Measurements from ENCODE around the gene GGT6. TPM values are rescaled to one million over a fixed set of nuclear protein-coding genes. Genes with fewer than 3 reads are reported as not detected.
A peak's percentile ranks its signal among the peaks of the same experiment; 100 is the strongest.

The GGT6 gene
- total RNA-seq, 2 experiments from 2014 or later, result not detected

DNA sequence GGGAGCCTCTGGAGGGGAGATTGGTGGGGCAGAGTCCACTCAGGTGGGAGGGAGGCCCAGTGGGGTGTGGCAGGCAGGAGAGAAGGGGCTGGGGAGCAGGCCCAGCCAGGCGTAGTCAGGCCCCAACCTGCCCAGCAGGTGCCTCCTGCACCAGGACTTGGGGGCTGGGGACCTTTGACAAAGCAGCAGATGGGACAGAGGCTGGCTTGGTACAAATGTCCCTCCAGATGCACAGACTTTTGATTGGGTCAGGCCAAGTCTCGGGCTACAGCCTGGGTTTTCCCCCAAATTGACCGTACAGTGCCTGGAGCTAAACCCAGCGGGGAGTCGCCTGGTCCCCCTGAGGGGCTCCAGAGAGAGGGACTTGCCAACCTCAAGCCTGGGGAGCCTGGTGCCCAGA, 411 bp downstream of the GGT6 start:
- no peak overlapping the region for H3K27ac Mint-ChIP-seq
- peaks cover 41% of the 10 kb centered on the region for H3K4me1 Mint-ChIP-seq
- H3K27me3 Mint-ChIP-seq, result no peaks in the 10 kb centered on the region
- no peaks in the 10 kb centered on the region for H3K9me3 Mint-ChIP-seq (ENCODE audit: low read depth)
- DNase-seq (no peak), ATAC-seq (no peak)
- H3K36me3 Mint-ChIP-seq, result no peaks in the 10 kb centered on the region
- CTCF ChIA-PET, result interaction anchor here (1.2 kb wide), 1 partner anchor 139 kb away, joined by 3 read pairs; no protein-coding TSS in a partner anchor
- no peak overlapping the region for H3K4me3 Mint-ChIP-seq

DNA sequence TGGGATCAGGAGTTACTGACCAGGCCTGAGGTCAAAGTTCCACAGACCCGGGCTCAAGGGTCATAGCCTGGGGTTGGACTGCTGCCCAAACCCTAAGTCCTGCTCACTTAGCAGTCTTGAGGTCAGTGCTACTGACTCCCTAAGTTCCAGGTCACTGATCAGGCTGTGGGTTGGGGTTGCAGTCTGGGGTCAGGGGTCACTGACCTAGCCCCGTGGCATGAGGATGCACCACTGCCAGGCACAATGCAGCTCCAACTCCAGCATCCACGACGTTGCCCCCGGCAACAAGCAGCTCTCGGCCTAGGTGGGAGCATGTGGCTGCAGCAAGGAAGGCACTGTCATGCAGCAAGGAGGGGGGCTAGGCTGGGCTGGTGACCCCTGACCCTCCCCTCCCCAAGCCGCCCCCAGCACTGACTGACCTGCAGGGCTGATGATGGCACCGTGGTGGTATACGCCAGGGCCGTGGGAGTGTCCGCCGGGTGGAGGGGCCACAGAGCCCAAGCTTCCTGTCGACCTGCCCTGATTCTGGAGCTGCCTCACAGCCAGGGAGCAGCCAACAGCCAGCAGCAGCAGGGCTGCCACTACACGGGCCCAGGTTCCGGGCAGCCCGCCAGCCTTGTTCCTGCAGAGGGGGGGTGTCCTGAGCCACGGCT, 1.1 kb downstream of the GGT6 start:
- H3K27me3 Mint-ChIP-seq, result no peaks in the 10 kb centered on the region

DNA sequence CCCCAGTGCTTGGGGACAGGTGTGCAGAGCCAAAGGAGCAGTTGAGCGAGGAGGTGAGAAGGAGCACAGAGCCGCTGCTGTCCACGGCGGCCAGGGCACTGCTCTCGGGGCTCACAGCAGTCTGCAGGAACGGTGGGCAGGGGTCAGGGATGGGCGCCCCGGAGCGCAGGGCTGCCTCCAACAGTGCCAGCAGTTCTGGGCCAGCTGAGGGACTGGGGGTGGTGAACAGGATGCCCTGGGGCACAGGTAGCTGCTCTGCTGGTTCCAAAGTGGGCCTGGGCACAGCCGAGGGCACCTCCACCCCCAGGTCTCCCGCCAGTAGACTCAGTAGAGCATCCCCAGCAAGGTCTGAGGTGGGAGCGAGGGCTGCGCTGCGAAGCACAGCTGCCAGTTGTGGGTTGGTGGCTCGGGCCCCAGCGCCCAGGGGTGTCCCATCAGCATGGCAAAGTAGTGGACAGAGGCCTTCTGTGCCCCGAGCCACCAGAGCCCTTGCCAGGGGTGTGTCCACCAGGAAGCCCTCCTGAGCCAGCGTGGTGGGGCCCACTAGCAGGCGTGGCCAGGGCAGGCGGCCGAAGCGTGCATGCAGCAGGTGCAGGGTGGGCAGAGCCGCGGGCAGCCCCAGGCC, 1.9 kb downstream of the GGT6 start:
- Mint-ChIP-seq H3K36me3 (peaks cover 2% of the 10 kb centered on the region), H3K9me3 (ENCODE audit: low read depth) (no peaks in the 10 kb centered on the region), H3K4me3 (no peak overlapping the region), H3K27me3 (no peaks in the 10 kb centered on the region), H3K4me1 (peaks cover 48% of the 10 kb centered on the region), H3K27ac (no peak overlapping the region)
- ATAC-seq, result no peak
- no peak for DNase-seq
- CTCF ChIA-PET, result interaction anchor here (1.3 to 4.7 kb wide), 2 partner anchors 8 to 345 kb away, joined by 3 to 39 read pairs; partner anchors contain the start of gene CHRNE

More for the DNA sequence above, 1.1 kb downstream of the GGT6 start:
- Mint-ChIP-seq H3K27ac (no peak overlapping the region), H3K4me1 (peaks cover 45% of the 10 kb centered on the region), H3K36me3 (no peaks in the 10 kb centered on the region), H3K4me3 (no peak overlapping the region), H3K9me3 (ENCODE audit: low read depth) (no peaks in the 10 kb centered on the region)
- no peak for DNase-seq
- ATAC-seq, result no peak
- CTCF ChIA-PET, result interaction anchor here (1.2 kb wide), 1 partner anchor 138 kb away, joined by 3 read pairs; no protein-coding TSS in a partner anchor

DNA sequence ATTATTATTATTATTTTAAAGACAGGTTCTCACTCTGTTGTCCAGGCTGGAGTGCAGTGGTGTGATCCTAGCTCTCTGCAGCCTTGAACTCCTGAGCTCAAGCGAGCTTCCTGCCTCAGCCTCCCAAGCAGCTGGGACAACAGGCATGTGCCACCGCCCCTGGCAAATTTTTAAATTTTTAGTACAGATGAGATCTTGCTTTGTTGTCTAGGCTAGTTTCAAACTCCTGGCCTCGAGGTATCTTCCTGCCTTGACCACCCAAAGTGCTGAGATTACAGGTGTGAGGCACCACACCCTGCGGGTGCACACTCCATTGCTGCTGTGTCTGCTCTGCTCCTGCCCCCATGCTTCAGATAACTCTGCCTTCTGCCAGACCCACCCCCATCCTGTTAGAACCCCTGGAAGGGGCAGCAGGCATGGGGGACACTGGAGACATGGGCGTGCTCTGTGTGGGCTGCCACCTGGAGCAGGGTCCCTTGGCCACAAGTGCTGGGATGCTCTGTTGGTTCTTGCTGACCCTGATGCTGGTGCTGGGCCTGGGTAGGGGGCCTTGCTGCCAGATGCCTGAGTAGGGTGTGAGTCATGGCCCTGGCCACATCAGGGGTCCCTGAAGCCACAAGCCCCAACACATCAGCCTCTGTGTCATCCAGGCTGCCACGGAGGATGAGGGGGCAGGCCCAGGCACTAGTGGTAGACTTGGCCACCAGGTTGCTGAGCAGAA, 2.6 kb downstream of the GGT6 start:
- no peak for DNase-seq
- CTCF ChIA-PET, result interaction anchor here (0.9 to 4.7 kb wide), 3 partner anchors 8 to 345 kb away, joined by 3 to 39 read pairs (median 3); partner anchors contain the start of gene CHRNE
- no peaks in the 10 kb centered on the region for H3K27me3 Mint-ChIP-seq

DNA sequence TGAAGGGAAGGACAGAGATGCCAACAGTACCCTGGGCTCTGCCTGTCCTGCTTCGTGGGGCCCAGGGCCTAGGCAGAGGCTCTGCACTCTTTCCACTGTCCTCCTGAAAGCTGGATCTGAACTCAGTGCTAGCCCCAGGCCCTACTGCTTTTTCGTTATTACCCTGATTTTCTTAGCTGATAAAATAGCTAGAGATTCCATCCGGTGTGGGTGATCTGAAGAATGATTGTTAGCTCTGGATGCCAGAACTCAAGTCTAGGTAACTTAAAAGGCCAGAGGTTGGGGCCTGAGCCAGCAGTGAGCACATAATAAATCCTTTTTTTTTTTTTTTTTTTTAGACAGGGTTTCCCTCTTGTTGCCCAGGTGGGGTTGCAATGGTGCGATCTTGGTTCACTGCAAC, 3.4 kb downstream of the GGT6 start:
- CTCF ChIA-PET, result interaction anchor here (0.9 to 4.7 kb wide), 3 partner anchors 9 to 346 kb away, joined by 3 to 39 read pairs (median 3); partner anchors contain the start of gene CHRNE
- DNase-seq (no peak), ATAC-seq (no peak)
- Mint-ChIP-seq H3K9me3 (ENCODE audit: low read depth) (no peaks in the 10 kb centered on the region), H3K27me3 (no peaks in the 10 kb centered on the region), H3K27ac (no peak overlapping the region), H3K36me3 (peaks cover 2% of the 10 kb centered on the region), H3K4me3 (no peak overlapping the region), H3K4me1 (peaks cover 36% of the 10 kb centered on the region)

More for the DNA sequence above, 2.6 kb downstream of the GGT6 start:
- peaks cover 43% of the 10 kb centered on the region for H3K4me1 Mint-ChIP-seq
- H3K9me3 Mint-ChIP-seq (ENCODE audit: low read depth), result no peaks in the 10 kb centered on the region
- H3K27ac Mint-ChIP-seq, result no peak overlapping the region
- H3K36me3 Mint-ChIP-seq, result peaks cover 2% of the 10 kb centered on the region
- H3K4me3 Mint-ChIP-seq, result no peak overlapping the region
- ATAC-seq, result no peak

DNA sequence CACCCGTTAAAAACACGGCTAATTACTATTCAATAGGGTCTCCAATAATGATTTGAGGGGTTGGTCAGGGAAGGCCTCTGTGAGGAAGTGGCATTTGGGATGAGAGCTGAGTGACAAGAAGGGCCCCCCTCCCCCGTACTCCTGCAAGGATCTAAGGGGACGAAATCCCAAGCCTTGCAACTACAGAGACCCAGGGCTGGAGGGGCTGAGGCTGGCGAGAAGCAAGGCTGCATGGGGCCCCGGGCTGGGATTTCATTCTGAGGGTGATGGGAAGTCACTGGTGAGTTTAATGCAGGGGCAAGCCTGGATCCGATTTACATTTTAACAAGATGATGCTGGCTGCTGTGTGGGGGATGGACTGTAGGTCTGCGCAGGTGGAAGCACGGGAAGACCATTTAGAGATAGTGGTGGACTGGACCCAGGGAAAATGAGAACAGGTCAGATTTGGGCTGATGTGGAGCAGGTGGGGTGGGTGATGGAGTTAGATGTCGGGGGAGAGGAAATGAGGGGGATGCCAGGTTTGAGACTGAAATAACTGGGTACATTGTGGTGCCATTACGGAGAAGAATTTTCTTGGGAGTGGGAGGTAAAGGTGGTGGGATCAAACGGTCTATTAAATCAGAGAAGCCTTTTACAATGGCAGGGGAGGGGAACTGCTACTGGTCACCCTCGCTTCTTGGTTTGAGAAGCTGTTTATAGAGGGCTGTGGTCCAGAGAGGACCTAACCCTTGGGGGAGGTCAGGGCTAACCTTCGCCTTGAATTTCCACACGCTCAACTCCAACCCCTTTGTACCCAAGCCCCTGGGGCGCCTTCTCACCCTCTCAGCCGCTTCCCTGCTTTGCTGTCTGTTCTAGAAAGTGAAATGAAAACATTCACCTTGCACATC, 4.3 kb downstream of the GGT6 start:
- Mint-ChIP-seq H3K27ac (peak overlapping the region; percentile 94), H3K36me3 (peaks cover 4% of the 10 kb centered on the region), H3K4me3 (peak overlapping the region; percentile 87), H3K4me1 (peaks cover 28% of the 10 kb centered on the region), H3K27me3 (no peaks in the 10 kb centered on the region), H3K9me3 (ENCODE audit: low read depth) (no peaks in the 10 kb centered on the region)
- CTCF ChIA-PET, result interaction anchor here (1.1 to 4.7 kb wide), 2 partner anchors 10 to 122 kb away, joined by 3 to 39 read pairs; no protein-coding TSS in a partner anchor
- ATAC-seq (no peak), DNase-seq (no peak)

DNA sequence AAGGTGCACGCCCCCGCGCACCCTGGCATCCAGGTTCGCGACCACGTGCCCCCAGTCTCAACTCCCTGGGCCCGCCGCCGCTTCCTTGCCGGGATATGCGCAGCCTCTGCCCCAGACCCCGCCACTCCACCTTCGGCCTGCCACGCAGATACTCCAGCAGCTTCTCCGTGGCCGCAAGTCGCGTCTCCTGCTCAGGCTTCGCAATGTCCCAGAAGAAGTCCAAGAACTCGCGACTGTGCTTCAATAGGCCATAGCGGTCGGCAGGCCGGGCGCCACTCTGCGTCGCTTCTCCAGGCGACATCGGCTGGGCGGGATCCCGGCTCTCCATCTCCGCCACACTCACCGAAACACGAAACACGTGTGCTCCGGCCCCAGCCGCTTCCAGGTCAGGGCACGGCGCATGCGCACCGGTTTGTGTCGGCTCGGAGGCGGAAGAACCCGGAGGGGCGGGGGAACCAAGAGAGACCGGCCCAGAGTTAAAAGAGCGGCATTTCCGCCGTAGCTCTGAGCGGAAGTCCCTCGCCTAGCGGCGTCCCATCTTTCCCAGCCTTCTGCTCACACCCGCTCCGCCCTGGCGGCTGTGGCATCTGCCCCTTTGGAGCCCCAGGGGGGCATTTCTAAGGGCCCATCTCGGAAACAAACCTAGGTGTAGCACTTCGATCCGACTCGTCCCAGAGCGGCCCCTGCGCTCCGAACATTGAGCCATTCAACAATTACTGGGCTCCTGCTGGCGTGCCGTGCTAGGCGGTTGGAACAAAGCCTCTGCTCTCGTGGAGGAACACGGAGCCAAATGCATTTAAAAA, 5.2 kb downstream of the GGT6 start, which contains the start of gene MYBBP1A:
MYBBP1A (minus strand) TSS at position 388 of the 803 bp plus-strand sequence; CDS start at position 328, 60 bp downstream.
- DNase-seq, result peak; percentile 98
- Mint-ChIP-seq H3K4me1 (peaks cover 27% of the 10 kb centered on the region), H3K27me3 (no peaks in the 10 kb centered on the region), H3K27ac (peak within 1 kb of the TSS; percentile 94), H3K36me3 (peaks cover 12% of the 10 kb centered on the region), H3K4me3 (peak within 1 kb of the TSS; percentile 87), H3K9me3 (ENCODE audit: low read depth) (no peaks in the 10 kb centered on the region)
- CTCF ChIA-PET, result interaction anchor here (0.9 to 4.7 kb wide), 4 partner anchors 11 to 355 kb away, joined by 3 to 39 read pairs (median 4); no protein-coding TSS in a partner anchor
- peak; percentile 96 for ATAC-seq

DNA sequence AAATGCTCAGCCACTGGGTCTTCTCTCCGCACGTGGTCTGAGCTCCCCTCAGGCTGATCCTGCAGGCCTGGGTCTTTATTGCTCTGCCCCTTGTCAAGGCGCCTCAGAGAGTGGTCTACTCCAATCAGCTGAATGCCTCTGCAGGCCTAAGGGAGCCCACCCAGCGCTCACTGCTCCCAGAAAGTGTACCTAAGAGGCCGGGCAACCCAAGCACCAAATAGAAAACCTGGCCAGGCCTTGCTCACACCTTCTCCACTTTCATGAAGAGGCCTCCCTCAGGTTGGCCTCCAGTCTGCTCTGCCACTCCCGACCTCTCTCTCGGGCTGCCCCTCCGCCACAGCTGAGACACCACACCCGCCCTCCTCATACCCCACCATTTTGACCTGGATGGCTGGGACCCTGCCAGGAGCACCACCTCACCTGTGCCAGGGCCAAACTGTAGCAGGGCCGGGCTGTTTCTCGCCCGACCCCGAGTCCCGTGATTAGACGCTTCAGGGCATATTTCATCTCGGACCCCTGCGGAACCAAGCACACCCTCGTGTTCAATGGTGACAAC, 5.9 kb downstream of the GGT6 start:
- Mint-ChIP-seq H3K4me3 (peak overlapping the region; percentile 87), H3K36me3 (peaks cover 12% of the 10 kb centered on the region)

DNA sequence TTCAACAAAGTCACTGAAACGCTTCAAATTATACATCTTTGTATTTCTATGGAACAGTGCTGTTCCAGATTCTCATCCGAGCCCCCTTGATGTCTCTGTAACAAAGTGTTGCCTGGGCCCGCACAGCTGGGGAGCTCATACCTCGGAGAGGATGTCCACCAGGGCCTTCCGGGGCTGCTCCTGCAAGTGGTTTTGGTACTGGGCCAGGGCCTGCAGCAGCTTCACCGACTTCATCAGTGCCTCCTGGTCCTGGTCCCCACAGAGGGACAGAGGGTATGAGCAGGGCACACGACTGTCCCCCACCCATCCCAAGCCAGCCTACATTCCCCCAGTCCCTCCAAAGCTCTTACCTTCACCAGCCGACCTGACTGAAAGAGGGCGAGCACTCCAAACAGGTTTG, 6.7 kb downstream of the GGT6 start:
- Mint-ChIP-seq H3K4me3 (peak overlapping the region; percentile 87), H3K27me3 (no peaks in the 10 kb centered on the region), H3K27ac (peak overlapping the region; percentile 24), H3K36me3 (peaks cover 13% of the 10 kb centered on the region), H3K4me1 (peaks cover 27% of the 10 kb centered on the region), H3K9me3 (ENCODE audit: low read depth) (no peaks in the 10 kb centered on the region)
- DNase-seq, result no peak
- CTCF ChIA-PET, result interaction anchor here (0.6 to 4.7 kb wide), 3 partner anchors 12 to 133 kb away, joined by 4 to 39 read pairs (median 7); no protein-coding TSS in a partner anchor
- ATAC-seq, result no peak

More for the DNA sequence above, 5.9 kb downstream of the GGT6 start:
- ATAC-seq, result no peak
- Mint-ChIP-seq H3K9me3 (ENCODE audit: low read depth) (no peaks in the 10 kb centered on the region), H3K4me1 (peaks cover 27% of the 10 kb centered on the region), H3K27ac (peak overlapping the region; percentile 94), H3K27me3 (no peaks in the 10 kb centered on the region)
- CTCF ChIA-PET, result interaction anchor here (0.9 to 4.7 kb wide), 4 partner anchors 11 to 355 kb away, joined by 3 to 39 read pairs (median 6); no protein-coding TSS in a partner anchor
- DNase-seq, result no peak

DNA sequence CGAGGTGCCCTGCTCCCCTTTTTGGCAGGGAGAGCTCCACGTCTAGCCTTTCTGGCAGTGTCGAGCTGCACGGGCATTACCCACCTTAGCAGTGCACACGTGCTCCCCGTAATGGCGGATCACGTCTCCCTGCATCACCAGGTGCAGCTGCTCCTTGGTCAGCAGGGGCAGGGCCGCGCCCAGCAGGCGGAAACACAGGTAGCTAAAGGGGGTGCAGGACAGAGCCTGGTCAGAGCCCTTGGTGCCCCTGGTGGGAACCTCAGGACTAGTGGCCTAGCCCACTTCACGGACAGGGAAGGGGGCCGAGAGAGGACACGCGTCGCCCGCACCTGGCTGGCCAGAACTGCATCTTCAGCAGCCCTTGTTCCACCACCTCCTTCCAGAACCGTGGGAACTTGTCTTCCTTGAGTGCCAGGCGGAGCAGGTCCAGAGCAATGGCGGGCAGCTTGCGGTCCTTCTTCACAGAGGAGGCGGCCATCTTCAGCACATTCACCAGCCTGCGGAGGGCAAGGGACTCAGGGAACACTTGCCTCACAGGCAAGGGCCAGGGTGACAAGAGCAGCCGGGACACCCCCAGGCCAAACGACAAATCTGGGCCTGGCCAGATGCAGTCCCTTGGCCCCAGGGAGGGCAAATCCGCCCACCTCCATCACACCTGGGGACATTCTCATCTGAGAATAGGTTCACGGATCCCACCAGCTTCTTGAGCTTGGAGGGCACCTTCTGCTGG, 8.4 kb downstream of the GGT6 start:
- H3K27ac Mint-ChIP-seq, result no peak overlapping the region
- ATAC-seq (no peak), DNase-seq (no peak)
- CTCF ChIA-PET, result interaction anchor here (2.1 to 4.4 kb wide), 2 partner anchors 14 to 131 kb away, joined by 7 to 20 read pairs; no protein-coding TSS in a partner anchor
- H3K4me3 Mint-ChIP-seq, result no peak overlapping the region
- peaks cover 13% of the 10 kb centered on the region for H3K36me3 Mint-ChIP-seq
- no peaks in the 10 kb centered on the region for H3K9me3 Mint-ChIP-seq (ENCODE audit: low read depth)
- H3K27me3 Mint-ChIP-seq, result no peaks in the 10 kb centered on the region
- H3K4me1 Mint-ChIP-seq, result peaks cover 25% of the 10 kb centered on the region

DNA sequence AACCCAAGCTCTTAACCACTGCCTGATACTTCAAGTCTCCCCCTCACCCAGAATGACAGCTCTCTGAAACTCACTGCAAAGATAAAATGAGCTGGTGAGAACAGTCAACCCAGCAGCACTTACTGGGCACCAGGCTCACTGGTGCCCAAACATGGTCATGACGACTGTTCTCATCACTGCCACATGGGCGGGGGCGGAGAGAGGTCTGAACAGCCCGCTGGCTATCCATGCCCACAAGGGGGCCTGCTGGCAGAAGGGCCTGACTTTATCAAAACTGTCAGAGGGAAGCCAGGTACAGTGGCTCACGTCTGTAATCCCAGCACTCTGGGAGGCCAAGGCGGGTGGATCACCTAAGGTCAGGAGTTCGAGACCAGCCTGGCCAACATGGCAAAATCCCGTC, 9.2 kb downstream of the GGT6 start:
- no peak overlapping the region for H3K27ac Mint-ChIP-seq
- no peak overlapping the region for H3K4me3 Mint-ChIP-seq
- DNase-seq (no peak), ATAC-seq (no peak)
- H3K4me1 Mint-ChIP-seq, result peaks cover 23% of the 10 kb centered on the region
- no peaks in the 10 kb centered on the region for H3K9me3 Mint-ChIP-seq (ENCODE audit: low read depth)
- CTCF ChIA-PET, result interaction anchor here (4.4 kb wide), 1 partner anchor 15 kb away, joined by 20 read pairs; no protein-coding TSS in a partner anchor
- H3K36me3 Mint-ChIP-seq, result peaks cover 13% of the 10 kb centered on the region
- H3K27me3 Mint-ChIP-seq, result no peaks in the 10 kb centered on the region

All from activated CD8-positive, alpha-beta memory T cell treated with anti-CD3 and anti-CD28 coated beads, Interleukin-2, amount 10 ng/mL, durations not matched to agents 7 days and 5 days (primary cell).